CD4-positive, alpha-beta T cell treated with Interleukin-4 for 1 hour (primary cell): ENCODE results near the gene SMC5.
"Not testable (repeated sequence)": the region's sequence is repeated elsewhere in the genome, so short reads cannot be mapped to it uniquely, and the experiment has no call there.

Source experiments
- DNase-seq, 2 donors: peaks; one replicate each; pipeline ENCODE4 v3.0.0-alpha.2; 2020 to 2022

Gene SMC5

GRCh38 chr9:70258692-70259511 is at the start of gene SMC5:
Gene SMC5, plus strand, starts transcription at chr9:70258978. Its CDS starts 101 bp downstream, at chr9:70259079.
- DNase-seq, result peak; percentile 91 to 92

GRCh38 chr9:70217029-70217428 is 41.7 kb upstream of the SMC5 start:
- DNase-seq, result no peak

GRCh38 chr9:70218767-70219166 is 40.0 kb upstream of the SMC5 start:
- DNase-seq, result no peak

GRCh38 chr9:70220216-70220615 is 38.6 kb upstream of the SMC5 start:
- DNase-seq, result no peak

GRCh38 chr9:70222354-70222753 is 36.4 kb upstream of the SMC5 start:
- DNase-seq, result no peak

- DNase-seq, result no peak
These were observed 30.7 kb upstream of the SMC5 start for GRCh38 chr9:70228118-70228517.

- DNase-seq, result no peak
These were observed 30.2 kb upstream of the SMC5 start for GRCh38 chr9:70228611-70229010.

GRCh38 chr9:70229026-70229425 is 29.8 kb upstream of the SMC5 start:
- DNase-seq, result no peak

- DNase-seq, result no peak
These were observed 29.2 kb upstream of the SMC5 start for GRCh38 chr9:70229579-70229978.

GRCh38 chr9:70232476-70232875 is 26.3 kb upstream of the SMC5 start:
- no peak for DNase-seq

- DNase-seq, result not testable (repeated sequence)
These were observed 24.6 kb upstream of the SMC5 start for GRCh38 chr9:70234208-70234607.

- DNase-seq, result not testable (repeated sequence)
These were observed 12.8 kb upstream of the SMC5 start for GRCh38 chr9:70245952-70246351.

GRCh38 chr9:70250221-70250620 is 8.6 kb upstream of the SMC5 start:
- no peak for DNase-seq

- no peak for DNase-seq
These were observed 3.3 kb upstream of the SMC5 start for GRCh38 chr9:70255486-70255885.

- DNase-seq, result no peak
These were observed 2.6 kb upstream of the SMC5 start for GRCh38 chr9:70256123-70256551.

GRCh38 chr9:70257502-70257901 is 1.3 kb upstream of the SMC5 start:
- DNase-seq, result no peak

- no peak for DNase-seq
These were observed 637 bp upstream of the SMC5 start for GRCh38 chr9:70257991-70258691.

GRCh38 chr9:70259512-70259802 is 679 bp downstream of the SMC5 start:
- DNase-seq, result no peak

- no peak for DNase-seq
These were observed 1.2 kb downstream of the SMC5 start for GRCh38 chr9:70260007-70260443.

GRCh38 chr9:70260606-70261005 is 1.8 kb downstream of the SMC5 start:
- DNase-seq, result no peak

GRCh38 chr9:70261131-70261870 is 2.5 kb downstream of the SMC5 start:
- no peak for DNase-seq

GRCh38 chr9:70262366-70262765 is 3.6 kb downstream of the SMC5 start:
- no peak for DNase-seq

GRCh38 chr9:70262948-70263347 is 4.2 kb downstream of the SMC5 start:
- DNase-seq, result peak in 1 of 2 donors; percentile 23

- no peak for DNase-seq
These were observed 4.6 kb downstream of the SMC5 start for GRCh38 chr9:70263421-70263820.
